Caco-2 (cell line): Measurements from ENCODE around the gene CLK2. TPM values are rescaled to one million over a fixed set of nuclear protein-coding genes. Genes with fewer than 3 reads are reported as not detected.
"Not testable (repeated sequence)": the region's sequence is repeated elsewhere in the genome, so short reads cannot be mapped to it uniquely, and the experiment has no call there.

Source experiments
- BruUV-seq: library from RNA; stranded (reverse); fragments of 400-500 nt; replicated peaks from 2 replicates; lab custom pipeline; 2021; lab: Mats Ljungman, UMichigan
- CTCF ChIA-PET: fragments of 300-600 bp; sonication (Branson Sonifier 250); formaldehyde crosslinking; loops from one replicate; lab custom pipeline; 2022; ENCODE audit warnings: antibody characterized with exemption; lab: Charles Lee
- POLR2A ChIA-PET: fragments of 300-600 bp; sonication (Branson Sonifier 250); formaldehyde crosslinking; loops from one replicate; lab custom pipeline; 2022; ENCODE audit warnings: antibody characterized with exemption; lab: Charles Lee
- DNase-seq, 2 experiments: peaks; one replicate each; pipeline versions ENCODE4 v3.0.0 to v3.0.0-alpha.2; 2020 to 2022
- H3K27me3 ChIP-seq: replicated peaks from 2 replicates; pipeline ENCODE4 v1.6.0; 2011; ENCODE audit warnings: low read length; ENCODE audit not compliant: control insufficient read depth, insufficient read depth
- H3K36me3 ChIP-seq: 2 replicates; pipeline ENCODE4 v1.5.1; 2011; ENCODE audit warnings: low read length; ENCODE audit not compliant: control insufficient read depth, insufficient read depth
- H3K4me1 ChIP-seq: fragments of 250-450 bp; sonication (Bioruptor Pico); 2 replicates; pipeline ENCODE4 v1.5.1; 2020; ENCODE audit warnings: mild to moderate bottlenecking
- H3K4me3 ChIP-seq: 2 replicates; pipeline ENCODE4 v1.5.1; 2011; ENCODE audit warnings: low read depth, mild to moderate bottlenecking, control low read depth, low read length
- H3K9me3 ChIP-seq: fragments of 250-450 bp; sonication (Bioruptor Pico); 2 replicates; pipeline ENCODE4 v1.5.1; 2020; ENCODE audit warnings: mild to moderate bottlenecking, moderate library complexity
- H3K27ac Mint-ChIP-seq: one replicate; pipeline ENCODE4 v1.8.0; 2022; ENCODE audit warnings: mixed read lengths; ENCODE audit not compliant: unreplicated experiment
- H3K27me3 Mint-ChIP-seq: one replicate; pipeline ENCODE4 v1.8.0; 2022; ENCODE audit warnings: mixed read lengths; ENCODE audit not compliant: insufficient read depth, unreplicated experiment
- H3K36me3 Mint-ChIP-seq: one replicate; pipeline ENCODE4 v1.8.0; 2022; ENCODE audit warnings: mild to moderate bottlenecking, mixed read lengths; ENCODE audit not compliant: insufficient read depth, unreplicated experiment
- H3K4me1 Mint-ChIP-seq: one replicate; pipeline ENCODE4 v1.8.0; 2022; ENCODE audit warnings: low read depth, mixed read lengths; ENCODE audit not compliant: unreplicated experiment
- H3K4me3 Mint-ChIP-seq: one replicate; pipeline ENCODE4 v1.8.0; 2022; ENCODE audit warnings: mild to moderate bottlenecking, moderate library complexity, mixed read lengths; ENCODE audit not compliant: unreplicated experiment
- H3K9me3 Mint-ChIP-seq: one replicate; pipeline ENCODE4 v1.8.0; 2022; ENCODE audit warnings: mixed read lengths; ENCODE audit not compliant: unreplicated experiment
- intact Hi-C: fragments of 100-400 bp; cut with micrococcal nuclease; formaldehyde crosslinking; loops from one replicate; pipeline ENCODE4 v1.10.0; 2022; ENCODE audit not compliant: unreplicated experiment
- total RNA-seq: library from RNA; stranded (reverse); gene quantifications from 2 replicates; pipeline ENCODE4 v1.2.3, GENCODE V29; 2022
- TF ChIP-seq, protein P1 (sequence below), 2 experiments: fragments of 200-600 bp in 1 of 2; IDR thresholded peaks; 1 replicate in 1 of 2; 2 replicates in 1 of 2; pipeline versions ENCODE4 v1.5.1 to v1.8.0; 2011 to 2022; ENCODE audit warnings: antibody characterized with exemption in 1 of 2, control low read depth in 1 of 2, inconsistent platforms in 1 of 2, low read depth in 1 of 2, low read length in 1 of 2, mild to moderate bottlenecking in 1 of 2, moderate library complexity in 1 of 2; ENCODE audit not compliant: insufficient read depth in 1 of 2, severe bottlenecking in 1 of 2, unreplicated experiment in 1 of 2

Gene CLK2
- total RNA-seq, 1 experiment from 2014 or later, result 57.5 TPM

DNA sequence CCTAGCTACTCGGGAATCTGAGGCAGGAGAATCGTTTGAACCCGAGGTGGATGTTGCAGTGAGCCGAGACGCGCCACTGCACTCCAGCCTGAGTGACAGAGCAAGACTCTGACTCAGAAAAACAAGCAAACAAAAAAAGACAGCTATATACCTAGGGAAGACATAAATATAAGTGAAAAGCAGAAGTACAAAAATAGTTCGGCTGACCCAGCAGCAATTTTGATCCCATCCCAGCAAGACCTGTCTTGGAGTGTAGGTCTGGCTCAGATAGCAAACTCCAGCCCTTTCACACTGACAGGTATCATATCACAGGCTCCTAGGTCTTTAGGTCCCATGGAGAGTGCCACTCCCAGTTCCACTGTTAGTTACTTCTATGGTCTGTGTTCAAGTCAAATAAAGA lies 50.3 kb downstream of the CLK2 start:
- ChIA-PET POLR2A (no interaction called here), CTCF (no interaction called here)
- intact Hi-C loops, result no loop called here
- BruUV-seq, result no TSS peak
- TF ChIP-seq, protein P1, sequence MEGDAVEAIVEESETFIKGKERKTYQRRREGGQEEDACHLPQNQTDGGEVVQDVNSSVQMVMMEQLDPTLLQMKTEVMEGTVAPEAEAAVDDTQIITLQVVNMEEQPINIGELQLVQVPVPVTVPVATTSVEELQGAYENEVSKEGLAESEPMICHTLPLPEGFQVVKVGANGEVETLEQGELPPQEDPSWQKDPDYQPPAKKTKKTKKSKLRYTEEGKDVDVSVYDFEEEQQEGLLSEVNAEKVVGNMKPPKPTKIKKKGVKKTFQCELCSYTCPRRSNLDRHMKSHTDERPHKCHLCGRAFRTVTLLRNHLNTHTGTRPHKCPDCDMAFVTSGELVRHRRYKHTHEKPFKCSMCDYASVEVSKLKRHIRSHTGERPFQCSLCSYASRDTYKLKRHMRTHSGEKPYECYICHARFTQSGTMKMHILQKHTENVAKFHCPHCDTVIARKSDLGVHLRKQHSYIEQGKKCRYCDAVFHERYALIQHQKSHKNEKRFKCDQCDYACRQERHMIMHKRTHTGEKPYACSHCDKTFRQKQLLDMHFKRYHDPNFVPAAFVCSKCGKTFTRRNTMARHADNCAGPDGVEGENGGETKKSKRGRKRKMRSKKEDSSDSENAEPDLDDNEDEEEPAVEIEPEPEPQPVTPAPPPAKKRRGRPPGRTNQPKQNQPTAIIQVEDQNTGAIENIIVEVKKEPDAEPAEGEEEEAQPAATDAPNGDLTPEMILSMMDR (IDR thresholded peaks at IDR 0.05; ENCODE audit: insufficient read depth in 1 of 2, low read depth in 1 of 2, low read length in 1 of 2, severe bottlenecking in 1 of 2, unreplicated experiment in 1 of 2), result no peak
- Mint-ChIP-seq H3K27me3 (no peaks in the 10 kb centered on the region), H3K4me1 (peaks cover 28% of the 10 kb centered on the region), H3K4me3 (no peak overlapping the region), H3K36me3 (peaks cover 25% of the 10 kb centered on the region), H3K9me3 (no peaks in the 10 kb centered on the region), H3K27ac (no peak overlapping the region)
- Histone ChIP-seq H3K4me3 (no peak overlapping the region), H3K4me1 (peaks cover 22% of the 10 kb centered on the region), H3K9me3 (no peaks in the 10 kb centered on the region), H3K36me3 (no peaks in the 10 kb centered on the region; the same call in 1 of the 2 replicates), H3K27me3 (no peaks in the 10 kb centered on the region)
- DNase-seq, result no peak

DNA sequence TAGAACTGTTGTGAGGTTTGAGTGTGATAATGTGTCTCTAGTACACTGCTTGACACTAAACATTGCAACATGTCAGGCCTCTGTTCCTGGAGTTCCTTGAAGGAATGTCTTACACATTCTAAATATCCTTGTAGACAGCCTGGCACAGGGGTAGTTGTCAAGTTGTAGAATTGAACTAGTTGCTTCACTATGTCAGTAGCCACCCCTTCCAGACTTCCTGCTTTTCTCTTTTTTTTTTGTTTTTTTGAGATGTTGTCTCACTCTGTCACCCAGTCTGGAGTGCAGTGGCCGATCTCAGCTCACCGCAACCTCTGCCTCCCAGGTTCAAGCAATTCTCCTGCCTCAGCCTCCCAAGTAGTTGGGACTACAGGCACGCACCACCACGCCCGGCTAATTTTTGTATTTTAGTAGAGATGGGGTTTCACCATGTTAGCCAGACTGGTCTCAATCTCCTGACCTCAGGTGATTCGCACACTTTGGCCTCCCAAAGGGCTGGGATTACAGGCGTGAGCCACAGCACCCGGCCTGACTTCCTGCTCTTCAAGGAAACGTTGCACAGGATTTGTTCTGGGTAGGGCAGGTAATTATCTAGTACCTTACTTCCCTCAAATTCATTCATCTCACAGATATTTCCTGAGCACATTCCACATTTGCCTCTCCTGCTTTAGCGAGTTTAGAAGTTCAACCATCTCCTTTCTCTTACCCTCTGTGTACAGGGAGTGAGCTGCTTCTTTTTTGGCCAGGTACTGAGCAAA lies 52.9 kb downstream of the CLK2 start:
- CTCF ChIA-PET, H3K27ac Mint-ChIP-seq: not testable (repeated sequence)
- POLR2A ChIA-PET, result interaction anchor here (0.7 kb wide), 1 partner anchor 24 kb away, joined by 3 read pairs; no protein-coding TSS in a partner anchor

DNA sequence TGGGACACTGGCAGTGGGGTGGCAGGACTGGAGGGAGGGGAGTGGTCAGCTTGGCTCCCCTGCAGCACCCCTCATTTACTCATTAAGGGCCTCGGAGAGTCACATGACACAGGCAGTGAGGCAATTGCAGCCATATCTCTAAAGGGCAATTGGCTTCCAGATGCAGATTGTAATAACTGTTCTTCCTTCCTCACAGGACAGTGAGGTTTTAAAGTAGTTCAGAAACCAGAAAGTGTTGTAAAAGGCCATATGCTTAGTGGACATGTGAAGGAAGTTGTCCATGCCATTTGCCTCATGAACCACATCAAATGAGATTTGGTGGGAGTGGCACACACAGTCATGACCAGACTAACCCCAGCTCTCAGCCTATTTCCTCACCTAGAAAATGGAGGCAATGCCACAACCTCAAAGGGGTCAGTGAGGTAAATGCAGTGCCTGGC lies 53.7 kb downstream of the CLK2 start:
- BruUV-seq, result no TSS peak
- H3K27ac Mint-ChIP-seq, result peak overlapping the region; percentile 47
- CTCF ChIA-PET, result interaction anchor here (0.9 to 1.5 kb wide), 3 partner anchors 12 to 31 kb away, joined by 3 to 4 read pairs (median 4); no protein-coding TSS in a partner anchor

More for the DNA sequence above, 52.9 kb downstream of the CLK2 start:
- DNase-seq, H3K36me3 ChIP-seq, H3K9me3 ChIP-seq, H3K9me3 Mint-ChIP-seq, H3K27me3 ChIP-seq, H3K4me3 Mint-ChIP-seq, BruUV-seq, H3K27me3 Mint-ChIP-seq, H3K36me3 Mint-ChIP-seq, intact Hi-C loops, H3K4me3 ChIP-seq: not testable (repeated sequence)
- H3K4me1 Mint-ChIP-seq, result peaks cover 20% of the 10 kb centered on the region
- H3K4me1 ChIP-seq, result peaks cover 17% of the 10 kb centered on the region

More for the DNA sequence above, 53.7 kb downstream of the CLK2 start:
- H3K4me3 ChIP-seq, result peak overlapping the region; percentile 29
- Mint-ChIP-seq H3K9me3 (no peaks in the 10 kb centered on the region), H3K36me3 (peaks cover 9% of the 10 kb centered on the region), H3K4me1 (peaks cover 16% of the 10 kb centered on the region), H3K27me3 (no peaks in the 10 kb centered on the region), H3K4me3 (peak overlapping the region; percentile 66)
- TF ChIP-seq, protein P1 (IDR thresholded peaks at IDR 0.05; ENCODE audit: insufficient read depth in 1 of 2, low read depth in 1 of 2, low read length in 1 of 2, severe bottlenecking in 1 of 2, unreplicated experiment in 1 of 2), result no peak
- no peaks in the 10 kb centered on the region for H3K27me3 ChIP-seq
- no peaks in the 10 kb centered on the region for H3K9me3 ChIP-seq
- DNase-seq, result peak in 1 of 2 experiments; percentile 54
- POLR2A ChIA-PET, result interaction anchor here (0.8 kb wide), 1 partner anchor 10 kb away, joined by 4 read pairs; no protein-coding TSS in a partner anchor
- intact Hi-C loops, result no loop called here
- H3K4me1 ChIP-seq, result peaks cover 11% of the 10 kb centered on the region
- H3K36me3 ChIP-seq, result no peaks in the 10 kb centered on the region; the same call in 1 of the 2 replicates
